ENCODE data around the gene TMCC2. TPM values are rescaled to one million over a fixed set of nuclear protein-coding genes. Genes with fewer than 3 reads are reported as not detected.

The TMCC2 gene
- polyA plus RNA-seq, 1 donor: 10.8 TPM

- no peak for DNase-seq (ENCODE audit: low read depth)
These were observed 12.8 kb downstream of the TMCC2 start for GRCh38 chr1:205240569-205240968.

- DNase-seq (ENCODE audit: low read depth): no peak
These were observed 13.8 kb downstream of the TMCC2 start for GRCh38 chr1:205241366-205242030.

DNA sequence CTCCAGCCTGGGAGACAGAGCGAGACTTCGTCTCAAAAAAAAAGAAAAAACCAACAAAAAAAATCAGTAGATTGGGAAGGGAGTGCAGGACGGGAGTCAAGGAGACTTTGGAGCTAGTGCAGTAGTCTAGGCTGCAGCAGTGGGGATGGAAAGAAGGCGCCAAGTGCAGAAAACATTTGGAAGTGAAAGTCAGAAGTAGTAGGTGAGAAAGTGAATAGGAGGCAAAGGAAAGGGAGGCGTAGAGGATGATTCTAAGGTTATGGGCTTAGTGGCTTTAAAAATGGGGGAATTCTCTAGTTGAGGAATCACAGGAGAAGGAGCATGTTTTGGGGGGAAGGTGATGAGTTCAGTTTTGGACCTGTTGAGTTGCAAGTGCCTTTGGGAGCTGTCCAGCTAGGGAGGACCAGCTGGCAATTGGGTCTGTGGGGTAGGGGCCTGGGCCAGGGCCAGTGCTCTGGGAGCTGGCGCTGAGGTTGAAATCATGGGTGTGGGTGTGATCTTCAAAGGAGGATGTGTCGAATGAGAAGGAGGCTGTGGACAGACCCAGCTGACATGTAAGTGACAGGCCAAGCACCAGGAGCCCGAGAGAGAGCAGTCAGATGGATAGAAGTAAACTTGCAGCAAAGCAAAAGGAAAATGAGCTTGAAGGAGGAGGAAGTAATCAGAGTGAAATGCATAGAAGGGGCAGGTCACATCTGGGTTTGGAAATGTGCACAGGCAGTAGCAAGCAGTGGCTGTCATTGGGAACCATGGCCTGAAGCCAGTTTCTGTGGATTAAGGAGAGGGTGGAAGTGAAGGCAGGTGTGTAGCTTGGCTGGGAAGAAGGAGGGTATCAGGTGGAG, 15.8 kb downstream of the TMCC2 start:
- no peak for DNase-seq (ENCODE audit: low read depth)

DNA sequence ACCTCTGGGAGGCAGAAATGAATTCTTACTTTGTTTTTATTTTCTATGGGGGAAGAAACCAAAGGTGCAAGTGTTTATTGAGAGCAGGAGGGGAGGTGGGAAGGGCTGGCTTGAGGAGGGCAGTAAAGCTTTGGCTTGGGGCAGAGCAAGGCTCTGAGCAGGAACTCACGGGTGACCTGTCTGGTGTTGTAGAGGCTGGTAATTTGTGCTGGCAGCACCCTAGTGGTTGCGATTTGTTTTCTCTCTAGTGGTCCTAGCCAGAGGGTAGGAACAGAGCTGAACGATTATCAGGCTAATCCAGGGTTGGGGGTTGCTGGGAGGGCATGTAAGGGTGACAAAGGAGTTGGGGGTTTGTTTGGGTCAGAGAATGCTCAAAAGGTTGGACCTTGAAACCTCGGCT, 16.6 kb downstream of the TMCC2 start:
- no peak for DNase-seq (ENCODE audit: low read depth)

DNA sequence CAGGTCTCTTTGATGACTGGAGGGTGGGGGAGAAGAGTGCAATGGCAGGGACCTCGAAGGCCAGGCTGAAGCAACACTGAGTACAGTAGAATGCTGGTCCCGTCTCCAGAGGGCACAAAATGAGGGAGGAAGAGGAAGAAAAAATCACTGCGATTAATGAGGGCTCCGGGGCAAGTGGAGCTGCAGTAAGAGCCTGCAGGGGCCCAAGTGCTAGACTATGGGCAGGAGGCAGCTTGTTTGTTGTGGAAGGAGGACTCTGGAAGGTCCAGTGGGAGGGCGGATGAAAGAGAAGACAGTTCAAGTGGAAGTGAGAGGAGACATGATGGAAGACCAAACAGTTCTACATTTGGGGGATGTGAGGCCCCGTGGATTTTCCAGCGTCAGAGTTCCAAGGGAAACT, 17.4 kb downstream of the TMCC2 start:
- no peak for DNase-seq (ENCODE audit: low read depth)

- no peak for DNase-seq (ENCODE audit: low read depth)
These were observed 18.8 kb downstream of the TMCC2 start for GRCh38 chr1:205246351-205247119.

GRCh38 chr1:205247130-205247921, 19.6 kb downstream of the TMCC2 start:
- no peak for DNase-seq (ENCODE audit: low read depth)

- no peak for DNase-seq (ENCODE audit: low read depth)
These were observed 21.3 kb downstream of the TMCC2 start for GRCh38 chr1:205248793-205249601.

DNA sequence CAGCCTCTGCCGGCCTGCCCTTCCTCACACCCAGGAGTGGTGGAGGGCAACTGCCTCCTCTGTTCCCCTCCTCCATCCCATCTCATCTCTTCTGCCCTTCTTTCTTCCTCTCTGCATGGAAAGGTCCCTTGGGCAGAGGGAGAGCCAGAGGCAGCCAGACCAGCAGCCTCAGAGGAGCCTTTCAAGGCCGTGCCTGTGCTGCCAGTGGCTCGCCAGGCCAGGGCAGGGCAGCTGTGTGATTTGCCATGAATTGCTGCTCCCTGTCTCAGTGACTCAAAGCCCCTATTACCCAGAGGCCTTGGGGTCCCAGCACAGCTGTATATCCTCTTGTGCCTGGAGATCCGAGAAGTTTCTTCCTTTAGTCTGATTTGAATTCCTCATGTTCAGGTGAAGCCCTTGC, 21.9 kb downstream of the TMCC2 start:
- DNase-seq (ENCODE audit: low read depth): no peak

- no peak for DNase-seq (ENCODE audit: low read depth)
These were observed 23.0 kb downstream of the TMCC2 start for GRCh38 chr1:205250699-205251098.

DNA sequence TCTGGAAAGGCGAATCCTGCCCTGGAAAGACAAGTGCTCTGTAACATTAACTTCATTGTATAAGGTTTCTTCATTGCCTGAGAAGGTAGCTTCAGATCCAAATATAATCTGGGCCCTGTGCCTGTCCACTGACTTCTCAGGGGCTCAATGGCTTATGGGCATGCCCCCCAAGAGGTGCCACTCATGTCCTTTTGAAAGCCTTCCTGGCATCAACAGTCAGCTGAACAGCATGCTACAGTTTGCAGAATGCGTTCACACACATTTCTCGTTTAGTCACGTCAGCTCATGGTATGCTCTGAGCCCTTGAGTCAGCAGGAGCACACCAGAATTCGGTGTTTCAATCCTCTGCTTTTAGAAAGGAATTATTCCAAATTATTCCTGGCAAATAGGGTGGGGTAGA, 23.8 kb downstream of the TMCC2 start:
- DNase-seq (ENCODE audit: low read depth): no peak

DNA sequence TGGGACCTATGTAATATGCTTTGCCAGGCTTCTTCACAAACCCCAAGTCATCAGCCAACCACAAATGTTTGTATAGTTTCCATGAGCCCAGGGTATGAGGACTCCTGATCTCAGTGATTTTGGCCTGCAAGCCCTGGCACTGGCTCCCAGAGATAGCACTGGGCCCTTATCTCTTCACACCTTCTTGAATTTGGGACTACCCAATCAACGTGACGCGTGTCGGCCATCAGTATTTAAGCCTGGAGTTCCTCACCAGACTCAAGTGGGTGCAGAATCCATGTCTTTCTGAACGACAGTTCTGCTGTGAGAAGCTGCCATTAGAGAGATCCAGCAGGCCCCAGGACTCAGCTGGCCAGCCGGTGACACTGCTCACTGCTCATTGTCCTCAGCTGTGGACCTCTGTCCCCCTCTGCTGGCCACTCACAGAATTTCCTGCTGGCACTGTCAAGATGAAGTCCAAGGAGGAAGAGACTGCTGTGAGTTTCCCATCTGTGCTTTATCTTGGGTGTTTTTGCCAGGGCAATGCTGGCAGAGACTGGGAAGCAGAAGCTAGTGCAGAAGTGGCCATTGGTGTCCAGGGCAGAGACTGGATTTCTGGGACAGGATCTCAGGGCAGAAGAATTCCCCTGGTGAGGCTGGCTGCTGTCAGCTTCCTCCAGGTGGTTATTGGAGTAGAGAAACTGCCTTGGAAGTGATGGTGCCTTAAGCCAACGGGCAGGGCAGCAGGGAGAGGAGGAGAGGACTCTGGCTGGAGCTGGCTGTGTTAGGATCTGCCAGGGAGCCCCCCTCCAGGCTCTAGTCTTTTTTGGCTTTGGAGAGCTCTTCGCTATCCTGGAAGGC, 28.4 kb downstream of the TMCC2 start:
- peak; percentile 87 for DNase-seq (ENCODE audit: low read depth)

- no peak for DNase-seq (ENCODE audit: low read depth)
These were observed 29.3 kb downstream of the TMCC2 start for GRCh38 chr1:205256951-205257625.

DNA sequence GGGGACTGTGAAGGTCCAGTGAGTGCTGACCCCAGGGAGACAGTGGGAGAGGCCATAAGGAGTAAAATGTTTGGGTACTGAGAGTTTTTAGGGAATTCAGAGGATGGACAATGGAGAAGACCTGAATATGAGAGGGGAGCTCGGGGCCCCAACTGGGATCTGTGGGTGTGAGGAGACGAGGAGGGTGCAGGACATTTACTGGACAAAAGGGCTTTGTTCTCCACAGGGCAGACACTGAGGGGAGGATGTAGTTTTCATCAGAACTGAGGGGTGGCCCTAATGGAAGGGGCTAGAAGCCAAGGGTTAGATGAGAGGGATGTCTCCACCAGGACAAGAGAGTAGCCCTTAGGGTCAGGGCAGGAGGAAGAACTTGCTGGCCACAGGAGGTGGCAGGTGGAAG, 30.0 kb downstream of the TMCC2 start:
- DNase-seq (ENCODE audit: low read depth): no peak

- no peak for DNase-seq (ENCODE audit: low read depth)
These were observed 30.5 kb downstream of the TMCC2 start for GRCh38 chr1:205258261-205258691.

- no peak for DNase-seq (ENCODE audit: low read depth)
These were observed 31.0 kb downstream of the TMCC2 start for GRCh38 chr1:205258719-205259118.

DNA sequence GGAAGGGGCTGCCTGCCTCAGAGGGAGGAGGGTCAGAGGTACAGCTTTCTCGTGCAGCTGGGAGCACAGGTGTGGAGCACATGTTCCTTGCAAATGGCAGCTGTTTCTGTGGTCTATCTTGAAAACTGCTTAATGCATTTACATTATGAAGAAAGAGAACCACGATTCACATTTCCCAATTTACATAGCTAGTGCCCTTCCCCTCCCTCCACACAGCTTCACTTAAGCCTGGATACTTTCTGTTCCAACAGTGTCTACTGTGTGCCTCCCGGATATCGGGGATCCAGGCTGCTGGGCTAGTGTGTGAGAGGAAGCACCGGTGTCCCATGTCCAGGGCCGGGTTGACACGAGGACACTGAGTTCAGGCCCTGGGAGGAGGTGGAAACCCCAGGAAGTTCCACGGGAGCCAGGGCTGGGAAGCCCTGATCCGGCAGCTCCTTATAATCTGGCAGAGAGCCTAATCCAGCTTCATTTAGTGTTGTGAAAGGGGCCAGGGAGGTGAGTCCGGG, 31.6 kb downstream of the TMCC2 start:
- no peak for DNase-seq (ENCODE audit: low read depth)

DNA sequence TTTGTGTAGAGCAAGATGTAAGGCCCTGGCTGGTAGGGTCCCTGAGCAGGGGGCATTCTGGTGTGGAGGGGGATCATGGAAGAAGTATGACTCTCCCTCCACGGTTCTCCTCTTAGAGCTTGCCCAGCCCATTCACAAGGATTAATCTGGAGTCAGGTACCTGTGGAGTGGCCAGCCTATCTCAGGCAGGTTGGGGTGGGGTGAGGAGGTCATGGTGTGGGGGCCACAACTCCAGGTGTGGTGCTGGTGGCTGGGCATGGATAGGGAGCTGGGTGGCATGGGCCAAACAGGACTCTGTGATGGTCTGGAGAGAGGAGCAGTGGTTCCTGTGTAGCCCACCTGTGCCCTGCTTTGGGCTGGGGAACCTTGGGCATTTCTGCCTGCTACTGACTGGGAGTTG, 32.3 kb downstream of the TMCC2 start:
- no peak for DNase-seq (ENCODE audit: low read depth)

Measured in forelimb muscle (tissue), 1 donor.